DOHH2 (cell line): ENCODE data around the gene DYNC1I1.

ENCODE experiments used
- H3F3A ChIP-seq: fragments of 200-600 bp; sonication (generic), shearing (Covaris generic); 2 replicates; pipeline ENCODE4 v1.6.0; 2016; ENCODE audit warnings: antibody characterized with exemption, mild to moderate bottlenecking; ENCODE audit not compliant: control insufficient read depth, insufficient read depth
- H3K27ac ChIP-seq: fragments of 200-600 bp; sonication (generic); 2 replicates; pipeline ENCODE4 v1.5.1; 2014; ENCODE audit warnings: low read depth, mild to moderate bottlenecking, low read length, moderate library complexity
- H3K27me3 ChIP-seq: fragments of 200-600 bp; sonication (generic); 2 replicates; pipeline ENCODE4 v1.6.1; 2014; ENCODE audit warnings: mild to moderate bottlenecking, low read length, mixed read lengths; ENCODE audit not compliant: control insufficient read depth
- H3K36me3 ChIP-seq: fragments of 200-600 bp; sonication (generic); 2 replicates; pipeline ENCODE4 v1.6.1; 2014; ENCODE audit warnings: mild to moderate bottlenecking, low read length, moderate library complexity, mixed read lengths; ENCODE audit not compliant: control insufficient read depth
- H3K4me1 ChIP-seq: fragments of 200-600 bp; sonication (generic); 2 replicates; pipeline ENCODE4 v1.6.1; 2014; ENCODE audit warnings: mild to moderate bottlenecking, low read length, mixed read lengths; ENCODE audit not compliant: control insufficient read depth
- H3K4me2 ChIP-seq: fragments of 200-600 bp; sonication (generic); 2 replicates; pipeline ENCODE4 v1.6.0; 2014; ENCODE audit warnings: mild to moderate bottlenecking, low read length, moderate library complexity
- H3K4me3 ChIP-seq: fragments of 200-600 bp; sonication (generic); 2 replicates; pipeline ENCODE4 v1.5.1; 2014; ENCODE audit warnings: mild to moderate bottlenecking, low read length, mixed read lengths
- H3K79me2 ChIP-seq: fragments of 200-600 bp; sonication (generic); 2 replicates; pipeline ENCODE4 v1.6.1; 2014; ENCODE audit warnings: mild to moderate bottlenecking, low read length, mixed read lengths; ENCODE audit not compliant: control insufficient read depth
- H3K9me2 ChIP-seq: fragments of 200-600 bp; sonication (generic); replicated peaks from 2 replicates; pipeline ENCODE4 v1.6.1; 2014; ENCODE audit warnings: mild to moderate bottlenecking, low read length, mixed read lengths; ENCODE audit not compliant: control insufficient read depth
- H3K9me3 ChIP-seq: fragments of 200-600 bp; sonication (generic); 2 replicates; pipeline ENCODE4 v1.6.1; 2014; ENCODE audit warnings: antibody characterized with exemption, low read length, mixed read lengths; ENCODE audit not compliant: control insufficient read depth, insufficient read depth
- H4K20me1 ChIP-seq: fragments of 200-600 bp; sonication (generic); 2 replicates; pipeline ENCODE4 v1.6.0; 2014; ENCODE audit warnings: low read depth, mild to moderate bottlenecking, antibody characterized with exemption, low read length, moderate library complexity; ENCODE audit not compliant: control insufficient read depth, insufficient read depth
- CTCF ChIP-seq: fragments of 200-600 bp; sonication (generic); IDR thresholded peaks from one replicate; pipeline ENCODE4 v1.5.1; 2014; ENCODE audit warnings: antibody characterized with exemption, mild to moderate bottlenecking, low read depth, low read length; ENCODE audit not compliant: poor library complexity, severe bottlenecking
- EZH2phosphoT487 ChIP-seq: fragments of 200-600 bp; sonication (generic); IDR thresholded peaks from 2 replicates; pipeline ENCODE4 v1.6.1; 2017; ENCODE audit warnings: borderline replicate concordance, mild to moderate bottlenecking, antibody characterized with exemption, low read length, moderate library complexity, mixed read lengths

The DYNC1I1 gene

DNA sequence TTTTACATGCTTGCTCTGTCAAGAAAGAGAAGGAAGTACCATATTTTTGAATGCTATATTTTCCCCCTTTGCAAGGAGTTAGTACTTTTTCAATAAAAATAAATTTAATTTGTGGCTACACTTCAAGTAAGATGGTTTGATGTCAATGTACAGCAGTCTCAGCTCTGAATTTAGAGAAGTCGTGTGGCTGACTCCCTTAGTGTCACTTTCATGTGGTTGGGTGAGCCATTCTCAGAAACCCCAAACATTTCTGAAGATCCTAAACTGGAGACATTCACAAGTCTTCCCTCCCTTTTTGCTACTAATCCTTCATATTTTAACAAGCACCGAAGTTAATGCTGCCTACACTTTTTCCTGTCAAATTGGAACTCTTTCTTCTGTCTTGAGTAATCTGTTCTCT is 244.4 kb downstream of the DYNC1I1 start:
- Histone ChIP-seq H3F3A (no peaks in the 10 kb centered on the region), H4K20me1 (no peaks in the 10 kb centered on the region), H3K27me3 (no peaks in the 10 kb centered on the region), H3K9me3 (no peaks in the 10 kb centered on the region), H3K4me2 (no peak overlapping the region), H3K36me3 (no peaks in the 10 kb centered on the region), H3K4me3 (no peak overlapping the region), H3K79me2 (no peaks in the 10 kb centered on the region), H3K9me2 (no peaks in the 10 kb centered on the region), H3K27ac (no peak overlapping the region), H3K4me1 (no peaks in the 10 kb centered on the region)
- no peak for TF ChIP-seq EZH2phosphoT487
- TF ChIP-seq CTCF: no peak

- Histone ChIP-seq H3K4me2 (no peak overlapping the region), H3K36me3 (no peaks in the 10 kb centered on the region), H3K79me2 (no peaks in the 10 kb centered on the region)
These were observed 245.5 kb downstream of the DYNC1I1 start for GRCh38 chr7:96017877-96018276.

GRCh38 chr7:96021568-96021967 is 249.2 kb downstream of the DYNC1I1 start:
- no peaks in the 10 kb centered on the region for H3K9me3 ChIP-seq
- no peak overlapping the region for H3K27ac ChIP-seq
- no peak overlapping the region for H3K4me2 ChIP-seq
- no peaks in the 10 kb centered on the region for H3K27me3 ChIP-seq
- H3F3A ChIP-seq: no peaks in the 10 kb centered on the region
- H3K9me2 ChIP-seq: no peaks in the 10 kb centered on the region
- H3K4me3 ChIP-seq: no peak overlapping the region
- no peaks in the 10 kb centered on the region for H4K20me1 ChIP-seq
- no peaks in the 10 kb centered on the region for H3K4me1 ChIP-seq
- H3K79me2 ChIP-seq: no peaks in the 10 kb centered on the region
- TF ChIP-seq CTCF: no peak
- no peak for TF ChIP-seq EZH2phosphoT487
- no peaks in the 10 kb centered on the region for H3K36me3 ChIP-seq

More at GRCh38 chr7:96017877-96018276, 245.5 kb downstream of the DYNC1I1 start:
- Histone ChIP-seq H3K4me3 (no peak overlapping the region), H3K9me3 (no peaks in the 10 kb centered on the region), H4K20me1 (no peaks in the 10 kb centered on the region), H3F3A (no peaks in the 10 kb centered on the region), H3K27me3 (no peaks in the 10 kb centered on the region), H3K4me1 (no peaks in the 10 kb centered on the region), H3K27ac (no peak overlapping the region), H3K9me2 (no peaks in the 10 kb centered on the region)
- no peak for TF ChIP-seq CTCF
- TF ChIP-seq EZH2phosphoT487: no peak

GRCh38 chr7:96023387-96023786 is 251.0 kb downstream of the DYNC1I1 start:
- no peaks in the 10 kb centered on the region for H3F3A ChIP-seq
- H3K79me2 ChIP-seq: no peaks in the 10 kb centered on the region
- H3K27ac ChIP-seq: no peak overlapping the region
- no peaks in the 10 kb centered on the region for H4K20me1 ChIP-seq
- H3K27me3 ChIP-seq: no peaks in the 10 kb centered on the region
- TF ChIP-seq CTCF (no peak), EZH2phosphoT487 (no peak)
- no peaks in the 10 kb centered on the region for H3K9me3 ChIP-seq
- H3K9me2 ChIP-seq: no peaks in the 10 kb centered on the region
- H3K4me2 ChIP-seq: no peak overlapping the region
- no peak overlapping the region for H3K4me3 ChIP-seq
- no peaks in the 10 kb centered on the region for H3K36me3 ChIP-seq
- H3K4me1 ChIP-seq: no peaks in the 10 kb centered on the region
